ENCODE data around the gene ATXN7L2.

Gene ATXN7L2

GRCh38 chr1:109538827-109539555 lies 55.3 kb downstream of the ATXN7L2 start:
- Histone ChIP-seq H2AK5ac (ENCODE audit: low read length, severe bottlenecking) (no peak overlapping the region), H3K4ac (ENCODE audit: low read depth in 1 of 2, low read length in 2 of 2) (no peak overlapping the region), H3K9ac (ENCODE audit: low read length) (no peak overlapping the region), H3K4me2 (ENCODE audit: low read length, poor library complexity, severe bottlenecking) (no peak overlapping the region), H3K36me3 (ENCODE audit: control insufficient read depth in 1 of 2, insufficient read depth in 2 of 2, low read depth in 1 of 2, low read length in 2 of 2) (no peaks in the 10 kb centered on the region), H2BK5ac (ENCODE audit: low read depth, low read length, poor library complexity, severe bottlenecking) (no peak overlapping the region), H3K4me1 (ENCODE audit: control insufficient read depth, insufficient read depth, low read depth, low read length) (peaks cover 2% of the 10 kb centered on the region), H4K91ac (ENCODE audit: low read length) (no peak overlapping the region), H2BK120ac (ENCODE audit: low read depth, low read length) (no peak overlapping the region), H3K9me3 (ENCODE audit: control insufficient read depth, low read length) (no peaks in the 10 kb centered on the region), H3K14ac (ENCODE audit: low read length in 2 of 2) (no peak overlapping the region), H2AFZ (ENCODE audit: low read depth, low read length) (no peak overlapping the region), H2BK15ac (ENCODE audit: low read depth, poor library complexity, severe bottlenecking) (no peak overlapping the region), H3K27ac (ENCODE audit: low read length, poor library complexity, severe bottlenecking) (no peak overlapping the region), H3K18ac (ENCODE audit: low read depth in 1 of 2, low read length in 2 of 2) (no peak overlapping the region), H4K8ac (ENCODE audit: low read length) (no peak overlapping the region), H3K4me3 (ENCODE audit: insufficient read depth in 1 of 2, low read depth in 1 of 2, low read length in 2 of 2) (no peak overlapping the region), H3K79me1 (replicated peaks; ENCODE audit: low read length, poor library complexity, severe bottlenecking) (no peaks in the 10 kb centered on the region), H3K23ac (ENCODE audit: low read length in 2 of 2) (no peak overlapping the region), H2BK12ac (ENCODE audit: low read length in 2 of 2) (no peak overlapping the region), H3K27me3 (ENCODE audit: control insufficient read depth in 1 of 2, insufficient read depth in 1 of 2, low read length in 2 of 2) (peaks cover 33 to 39% of the 10 kb centered on the region in 2 experiments)
- WGBS = 90% methylated on average over 7 of the region's 9 CpGs
- DNase-seq = no peak

GRCh38 chr1:109539676-109540075 lies 56.0 kb downstream of the ATXN7L2 start, which contains the start of gene GPR61:
Gene GPR61 (plus strand): TSS chr1:109539872. CDS start chr1:109543023, 3,151 bp downstream.
- no peaks in the 10 kb centered on the region for H3K9me3 ChIP-seq (ENCODE audit: control insufficient read depth, low read length)
- no peak within 1 kb of the TSS for H2BK15ac ChIP-seq (ENCODE audit: low read depth, poor library complexity, severe bottlenecking)
- no peak within 1 kb of the TSS for H2BK12ac ChIP-seq (ENCODE audit: low read length in 2 of 2)
- no peak within 1 kb of the TSS for H4K91ac ChIP-seq (ENCODE audit: low read length)
- H2BK5ac ChIP-seq (ENCODE audit: low read depth, low read length, poor library complexity, severe bottlenecking) = no peak within 1 kb of the TSS
- peaks cover 36 to 43% of the 10 kb centered on the region in 2 experiments for H3K27me3 ChIP-seq (ENCODE audit: control insufficient read depth in 1 of 2, insufficient read depth in 1 of 2, low read length in 2 of 2)
- no peak within 1 kb of the TSS for H3K18ac ChIP-seq (ENCODE audit: low read depth in 1 of 2, low read length in 2 of 2)
- peaks cover 2% of the 10 kb centered on the region for H3K4me1 ChIP-seq (ENCODE audit: control insufficient read depth, insufficient read depth, low read depth, low read length)
- H3K4me3 ChIP-seq (ENCODE audit: insufficient read depth in 1 of 2, low read depth in 1 of 2, low read length in 2 of 2) = no peak within 1 kb of the TSS
- H2AFZ ChIP-seq (ENCODE audit: low read depth, low read length) = no peak within 1 kb of the TSS
- H3K36me3 ChIP-seq (ENCODE audit: control insufficient read depth in 1 of 2, insufficient read depth in 2 of 2, low read depth in 1 of 2, low read length in 2 of 2) = no peaks in the 10 kb centered on the region
- no peak within 1 kb of the TSS for H3K9ac ChIP-seq (ENCODE audit: low read length)
- H2BK120ac ChIP-seq (ENCODE audit: low read depth, low read length) = no peak within 1 kb of the TSS
- H4K8ac ChIP-seq (ENCODE audit: low read length) = no peak within 1 kb of the TSS
- no peak within 1 kb of the TSS for H3K27ac ChIP-seq (ENCODE audit: low read length, poor library complexity, severe bottlenecking)
- H3K23ac ChIP-seq (ENCODE audit: low read length in 2 of 2) = no peak within 1 kb of the TSS
- no peak within 1 kb of the TSS for H3K4ac ChIP-seq (ENCODE audit: low read depth in 1 of 2, low read length in 2 of 2)
- no peak within 1 kb of the TSS for H3K4me2 ChIP-seq (ENCODE audit: low read length, poor library complexity, severe bottlenecking)
- no peaks in the 10 kb centered on the region for H3K79me1 ChIP-seq (replicated peaks; ENCODE audit: low read length, poor library complexity, severe bottlenecking)
- DNase-seq = no peak
- no peak within 1 kb of the TSS for H3K14ac ChIP-seq (ENCODE audit: low read length in 2 of 2)
- no peak within 1 kb of the TSS for H2AK5ac ChIP-seq (ENCODE audit: low read length, severe bottlenecking)
- WGBS = 45% methylated on average over 7 of the region's 7 CpGs

GRCh38 chr1:109541102-109541501 lies 57.4 kb downstream of the ATXN7L2 start:
- Histone ChIP-seq H3K27ac (ENCODE audit: low read length, poor library complexity, severe bottlenecking) (no peak overlapping the region), H3K18ac (ENCODE audit: low read depth in 1 of 2, low read length in 2 of 2) (no peak overlapping the region), H3K4me1 (ENCODE audit: control insufficient read depth, insufficient read depth, low read depth, low read length) (peaks cover 2% of the 10 kb centered on the region), H2AFZ (ENCODE audit: low read depth, low read length) (no peak overlapping the region), H3K14ac (ENCODE audit: low read length in 2 of 2) (no peak overlapping the region), H3K23ac (ENCODE audit: low read length in 2 of 2) (no peak overlapping the region), H3K36me3 (ENCODE audit: control insufficient read depth in 1 of 2, insufficient read depth in 2 of 2, low read depth in 1 of 2, low read length in 2 of 2) (no peaks in the 10 kb centered on the region), H3K79me1 (replicated peaks; ENCODE audit: low read length, poor library complexity, severe bottlenecking) (no peaks in the 10 kb centered on the region), H3K4ac (ENCODE audit: low read depth in 1 of 2, low read length in 2 of 2) (no peak overlapping the region), H3K4me2 (ENCODE audit: low read length, poor library complexity, severe bottlenecking) (no peak overlapping the region), H2BK5ac (ENCODE audit: low read depth, low read length, poor library complexity, severe bottlenecking) (no peak overlapping the region), H2AK5ac (ENCODE audit: low read length, severe bottlenecking) (no peak overlapping the region), H2BK120ac (ENCODE audit: low read depth, low read length) (no peak overlapping the region), H4K8ac (ENCODE audit: low read length) (no peak overlapping the region), H4K91ac (ENCODE audit: low read length) (no peak overlapping the region), H3K27me3 (ENCODE audit: control insufficient read depth in 1 of 2, insufficient read depth in 1 of 2, low read length in 2 of 2) (peaks cover 36 to 43% of the 10 kb centered on the region in 2 experiments), H3K9me3 (ENCODE audit: control insufficient read depth, low read length) (no peaks in the 10 kb centered on the region), H3K4me3 (ENCODE audit: insufficient read depth in 1 of 2, low read depth in 1 of 2, low read length in 2 of 2) (no peak overlapping the region), H2BK12ac (ENCODE audit: low read length in 2 of 2) (no peak overlapping the region), H3K9ac (ENCODE audit: low read length) (no peak overlapping the region), H2BK15ac (ENCODE audit: low read depth, poor library complexity, severe bottlenecking) (no peak overlapping the region)
- no peak for DNase-seq
- 87% methylated on average over 3 of the region's 3 CpGs for WGBS

Measured in mesenchymal stem cell (in vitro differentiated cells and primary cell).